Right lung (tissue), 5 donors: ENCODE results near the gene SLC8B1. TPM values are rescaled to one million over a fixed set of nuclear protein-coding genes. Genes with fewer than 3 reads are reported as not detected.
"Not testable (repeated sequence)": the region's sequence is repeated elsewhere in the genome, so short reads cannot be mapped to it uniquely, and the experiment has no call there.

Experiments used
- DNase-seq, 2 donors: peaks; one replicate each; pipeline ENCODE4 v3.0.0-alpha.2; 2013
- polyA plus RNA-seq, 5 donors: library from polyadenylated mRNA; unstranded; fragments of 120-200 nt; gene quantifications; one replicate each; pipeline versions ENCODE4 v1.2.1 to v1.2.3, GENCODE V29; 2013; ENCODE audit warnings: inconsistent platforms in 1 of 5, low replicate concordance in 1 of 5; ENCODE audit not compliant: insufficient read length in 5 of 5, insufficient read depth in 1 of 5

Gene SLC8B1
- polyA plus RNA-seq, 5 donors = 10.5 to 16.8 (median 14.5) TPM

DNA sequence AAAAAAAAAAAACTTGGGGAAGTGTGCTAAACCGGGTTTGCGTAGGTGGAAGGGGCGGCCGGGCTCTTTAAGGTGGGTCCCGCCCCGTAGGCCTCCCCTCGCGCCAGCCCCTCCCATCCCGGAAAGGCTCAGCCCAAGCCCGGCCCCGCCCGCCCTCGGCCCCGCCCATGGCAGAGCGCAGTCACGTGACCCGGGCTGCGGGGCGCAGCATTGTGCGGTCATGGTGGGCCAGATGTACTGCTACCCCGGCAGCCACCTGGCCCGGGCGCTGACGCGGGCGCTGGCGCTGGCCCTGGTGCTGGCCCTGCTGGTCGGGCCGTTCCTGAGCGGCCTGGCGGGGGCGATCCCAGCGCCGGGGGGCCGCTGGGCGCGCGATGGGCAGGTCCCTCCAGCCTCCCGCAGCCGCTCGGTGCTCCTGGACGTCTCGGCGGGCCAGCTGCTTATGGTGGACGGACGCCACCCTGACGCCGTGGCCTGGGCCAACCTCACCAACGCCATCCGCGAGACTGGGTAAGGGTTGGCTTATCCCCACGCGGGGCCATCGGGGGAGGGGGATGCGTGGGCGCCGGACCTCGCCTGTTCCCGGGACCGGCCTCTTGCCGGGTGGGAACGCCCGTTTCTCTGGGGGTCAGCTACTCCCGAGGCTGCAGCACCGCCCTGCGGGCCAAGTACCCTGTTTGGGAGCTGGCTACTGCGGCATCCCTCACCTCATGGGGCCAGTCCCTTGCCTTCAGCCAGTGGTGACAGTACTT is 23.6 kb upstream of the SLC8B1 start, which contains the start of gene PLBD2:
Gene PLBD2 (plus strand): TSS at position 207 of the 752 bp plus-strand sequence. CDS start 14 bp downstream, at position 221.
- DNase-seq = peak; percentile 92 to 94

DNA sequence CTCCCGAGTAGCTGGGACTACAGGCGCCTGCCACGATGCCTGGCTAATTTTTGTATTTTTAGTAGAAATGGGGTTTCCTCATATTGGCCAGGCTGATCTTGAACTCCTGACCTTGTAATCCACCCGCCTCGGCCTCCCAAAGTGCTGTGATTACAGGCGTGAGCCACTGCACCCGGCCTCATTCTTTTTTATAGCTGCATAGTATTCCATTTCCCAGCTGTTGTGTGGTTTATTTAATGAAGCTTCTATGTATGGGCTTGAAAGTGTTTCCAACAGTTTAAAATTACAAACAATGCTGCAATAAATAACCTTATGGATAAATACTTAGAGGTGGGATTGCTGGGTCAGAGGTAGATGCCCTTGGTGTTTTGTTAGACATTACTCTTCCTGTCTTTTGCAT is 19.3 kb upstream of the SLC8B1 start:
- DNase-seq = not testable (repeated sequence)

GRCh38 chr12:113351089-113351488 is 16.2 kb upstream of the SLC8B1 start:
- DNase-seq = no peak

DNA sequence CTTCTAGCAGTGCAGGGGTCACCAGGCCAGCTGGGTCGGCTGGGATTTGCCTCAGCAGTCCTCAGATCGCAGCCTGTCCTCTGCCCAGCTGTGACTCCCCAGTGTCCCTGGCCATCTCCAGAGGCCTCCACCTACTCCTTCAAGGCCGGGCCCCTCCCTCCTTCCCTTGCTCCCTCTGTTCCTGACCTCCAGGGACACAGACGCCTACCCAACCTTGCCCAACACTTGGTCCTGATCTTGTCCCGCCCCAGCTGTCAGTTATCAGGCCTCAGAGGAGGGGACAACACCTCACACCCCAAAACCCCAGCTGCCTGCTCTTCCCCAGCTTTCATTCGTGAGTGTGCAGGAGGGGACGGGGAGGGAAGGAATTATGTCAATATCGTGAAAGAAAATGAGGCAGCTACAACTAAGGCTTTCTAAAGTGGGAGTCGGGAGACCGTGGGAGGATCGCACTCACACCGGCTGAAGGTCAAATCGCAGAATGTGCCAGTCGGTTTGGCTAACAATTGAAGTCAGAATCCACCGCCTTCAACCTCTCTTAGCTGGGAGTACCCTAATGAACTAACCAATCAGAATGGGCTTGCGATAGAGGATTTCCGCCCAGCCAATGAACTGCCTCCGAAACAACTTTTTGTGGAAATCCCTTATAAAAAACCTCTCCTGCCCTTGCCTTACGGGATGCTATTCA is 14.1 kb upstream of the SLC8B1 start:
- DNase-seq = no peak

- no peak for DNase-seq
Observed at GRCh38 chr12:113347892-113348291, 13.0 kb upstream of the SLC8B1 start.

DNA sequence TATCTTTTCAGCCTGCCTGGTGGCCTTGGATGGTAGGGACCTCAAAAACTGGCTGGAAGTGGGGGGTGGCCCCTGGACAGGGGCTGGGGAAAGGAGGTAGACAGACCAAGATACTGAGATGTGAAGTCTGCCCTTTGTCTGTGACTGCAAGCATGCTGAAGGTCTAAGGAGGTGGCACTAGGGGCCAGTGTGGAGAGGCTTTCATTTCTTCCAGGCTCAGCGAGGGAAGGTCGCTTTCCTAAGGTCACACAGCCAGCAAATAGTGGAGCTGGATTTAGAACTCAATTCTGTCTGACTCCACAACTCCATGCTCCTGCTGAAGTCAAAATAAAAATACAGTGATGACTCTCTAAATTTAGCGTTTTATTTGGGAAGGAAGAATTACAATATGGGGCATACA is 12.2 kb upstream of the SLC8B1 start:
- no peak for DNase-seq

DNA sequence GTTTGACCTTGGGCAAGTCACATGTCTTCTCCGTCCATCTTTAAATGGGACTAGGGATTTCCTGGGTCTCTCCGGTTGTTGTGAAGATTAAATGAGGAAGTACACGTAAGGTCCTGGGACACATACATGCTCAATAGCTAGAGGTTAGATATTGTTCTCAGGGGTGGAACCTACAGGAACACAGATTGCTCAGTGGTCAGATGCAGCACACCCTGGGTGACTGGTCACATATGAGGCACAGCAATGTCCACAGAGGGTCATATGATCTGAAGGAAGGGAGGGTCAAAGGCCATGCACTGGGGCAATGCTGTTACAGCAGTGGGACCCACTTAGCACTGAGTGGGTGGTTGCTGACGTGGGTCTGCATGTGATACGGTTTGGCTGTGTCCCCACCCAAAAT is 11.4 kb upstream of the SLC8B1 start:
- DNase-seq = no peak

DNA sequence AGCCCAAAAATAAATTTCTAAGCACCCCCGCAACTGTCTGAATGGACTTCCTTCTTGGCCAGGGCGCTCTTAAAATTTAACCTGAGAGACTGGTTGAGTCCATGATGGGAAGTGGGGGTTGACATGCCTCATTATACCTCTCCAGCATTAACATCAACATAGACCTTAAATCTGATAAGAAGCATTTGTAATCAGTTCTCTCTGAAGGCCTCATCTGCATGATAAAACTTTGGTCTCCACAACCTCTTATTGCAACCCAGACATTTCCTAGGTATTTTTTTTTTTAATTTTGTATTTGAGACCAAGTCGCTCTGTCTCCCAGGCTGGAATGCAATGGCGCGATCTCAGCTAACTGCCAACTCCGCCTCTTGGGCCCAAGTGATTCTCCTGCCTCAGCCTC is 10.4 kb upstream of the SLC8B1 start:
- no peak for DNase-seq

DNA sequence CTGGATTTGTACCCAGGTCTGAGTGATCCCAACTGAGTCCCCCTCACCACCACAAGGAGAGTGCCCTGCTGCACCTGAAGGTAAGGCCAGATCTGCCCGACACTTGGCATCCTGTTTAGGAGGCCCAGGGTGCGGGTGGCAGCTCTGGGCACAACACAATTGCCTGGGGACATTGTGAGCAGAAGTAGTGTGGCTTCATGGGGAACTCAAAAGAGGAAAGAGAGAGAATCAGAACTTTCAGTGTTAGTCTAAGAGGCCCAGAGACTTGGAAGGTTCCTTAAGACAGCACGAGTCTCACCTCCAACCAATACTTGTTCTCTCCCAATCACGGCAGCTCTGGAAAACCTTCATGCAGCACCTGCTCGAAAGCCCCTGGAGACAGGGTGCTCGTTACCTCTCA is 6.6 kb upstream of the SLC8B1 start:
- DNase-seq = no peak

GRCh38 chr12:113340061-113340460 is 5.2 kb upstream of the SLC8B1 start:
- no peak for DNase-seq

- DNase-seq = no peak
Observed at GRCh38 chr12:113339540-113339939, 4.6 kb upstream of the SLC8B1 start.

GRCh38 chr12:113333877-113334785 is 778 bp downstream of the SLC8B1 start:
- no peak for DNase-seq

DNA sequence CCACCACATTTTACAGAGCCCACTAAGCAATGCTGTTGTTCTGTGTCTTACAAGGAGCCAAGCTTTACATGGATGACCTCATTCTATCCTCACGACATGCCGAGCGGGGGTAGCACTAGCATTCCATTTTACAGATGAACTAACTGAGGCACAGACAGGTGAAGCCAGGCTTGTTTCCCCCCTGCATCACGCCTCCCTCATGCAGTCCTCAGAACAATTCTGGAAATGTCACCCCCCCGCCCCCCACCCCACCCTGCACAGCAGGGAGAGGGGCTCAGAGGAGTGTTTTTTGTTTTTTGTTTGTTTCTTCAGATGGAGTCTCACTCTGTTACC is 1.5 kb downstream of the SLC8B1 start:
- no peak for DNase-seq

DNA sequence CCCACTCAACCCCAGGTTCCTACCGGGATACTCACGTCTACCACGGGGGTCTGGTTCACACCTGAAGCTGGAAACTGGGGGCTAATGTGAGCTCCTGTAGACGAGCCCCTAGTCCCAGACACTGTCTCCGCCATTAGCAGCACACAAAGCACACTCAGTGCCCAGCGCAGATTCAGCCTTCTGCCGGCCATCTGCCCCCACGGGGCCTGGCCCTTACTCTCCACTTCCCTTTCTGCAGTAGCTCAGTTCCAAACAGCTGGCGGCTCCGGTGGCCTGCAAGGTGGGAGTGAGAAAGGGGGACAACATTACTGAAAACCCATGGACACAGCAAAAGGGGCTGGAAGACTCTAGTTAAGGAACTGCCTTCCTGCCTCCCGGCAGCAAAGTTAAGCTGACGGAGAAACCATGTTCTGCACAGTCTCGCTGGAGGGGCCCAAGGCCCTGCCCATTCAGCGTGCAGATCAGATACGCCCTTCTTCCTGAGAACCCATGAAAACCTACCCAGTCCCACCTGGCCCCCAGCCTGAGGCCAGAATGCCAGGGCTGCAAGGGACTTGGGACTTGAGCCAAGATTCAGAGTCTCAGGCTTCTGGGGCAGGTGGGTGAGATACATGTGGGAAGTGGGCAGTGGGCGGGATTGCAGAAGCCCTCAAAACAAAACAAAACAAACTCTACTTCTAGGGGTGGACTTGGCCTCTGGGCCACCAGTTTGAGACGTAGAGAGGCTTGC is 2.1 kb downstream of the SLC8B1 start:
- DNase-seq = no peak

GRCh38 chr12:113330505-113330904 is 4.4 kb downstream of the SLC8B1 start:
- no peak for DNase-seq

DNA sequence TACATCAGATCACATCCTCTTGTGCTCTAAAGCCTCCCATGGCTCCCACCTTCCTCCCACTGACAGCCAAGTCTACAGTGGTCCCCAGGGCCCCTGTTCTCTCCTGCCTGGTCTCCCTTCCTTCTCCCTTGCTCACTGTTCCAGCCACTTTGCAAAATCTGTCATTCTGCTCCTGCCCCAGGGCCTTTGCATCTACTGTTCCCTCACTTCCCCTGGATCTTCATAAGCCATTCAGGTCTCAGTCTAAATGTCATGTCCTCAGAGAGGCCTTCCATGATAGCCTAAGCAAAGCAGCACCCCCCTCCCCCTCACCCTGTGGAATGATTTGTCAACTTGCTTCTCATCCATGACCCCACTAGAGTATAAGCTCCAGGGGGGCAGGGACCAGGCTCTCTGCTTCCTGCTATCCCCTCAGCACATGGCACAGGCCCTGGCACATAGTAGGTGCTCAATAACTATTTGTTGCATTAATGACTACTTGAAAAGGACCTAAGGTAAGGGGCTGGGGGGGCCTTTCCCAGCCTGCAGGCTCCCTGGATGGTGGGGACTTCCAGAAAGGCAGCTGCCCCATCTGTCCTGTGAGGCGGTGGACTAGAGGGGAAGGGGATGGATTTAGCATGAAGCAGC is 5.0 kb downstream of the SLC8B1 start:
- DNase-seq = no peak

DNA sequence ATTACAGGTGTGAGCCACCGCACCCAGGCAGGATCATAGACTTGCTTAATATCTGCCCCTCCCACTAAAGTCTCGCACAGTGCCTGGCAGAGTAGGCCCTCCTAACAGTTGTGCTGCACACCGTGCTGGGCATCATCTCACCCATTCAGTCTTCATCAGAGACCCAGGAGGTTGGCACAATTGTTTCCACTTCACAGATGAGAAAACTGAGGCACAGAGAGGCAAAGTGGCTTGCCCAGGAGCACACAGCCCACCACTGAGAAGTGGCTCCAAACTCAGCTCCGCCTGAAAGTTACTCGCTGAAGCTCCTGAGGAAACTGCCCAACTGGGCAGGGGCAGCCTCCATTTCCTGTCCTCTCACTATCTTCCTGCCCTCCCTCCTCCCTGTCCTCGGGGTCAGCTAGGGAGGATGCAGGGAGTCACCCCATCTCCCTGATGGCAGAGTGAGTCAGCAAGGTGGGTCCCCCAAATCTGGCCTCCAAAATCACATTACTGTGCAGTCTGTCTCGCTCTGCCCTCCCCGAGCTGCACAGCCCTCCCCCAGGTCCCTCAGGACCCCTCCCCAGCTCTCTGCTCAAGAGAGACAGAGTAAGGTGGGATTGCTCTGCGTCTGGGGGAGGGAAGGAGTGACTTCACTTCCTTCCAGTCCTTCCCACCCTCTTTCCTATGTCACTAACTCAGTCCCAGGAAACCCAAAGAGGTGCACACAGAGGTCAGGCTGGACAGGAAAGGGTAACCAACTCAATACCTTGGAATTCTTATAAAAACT is 5.7 kb downstream of the SLC8B1 start:
- DNase-seq = no peak

DNA sequence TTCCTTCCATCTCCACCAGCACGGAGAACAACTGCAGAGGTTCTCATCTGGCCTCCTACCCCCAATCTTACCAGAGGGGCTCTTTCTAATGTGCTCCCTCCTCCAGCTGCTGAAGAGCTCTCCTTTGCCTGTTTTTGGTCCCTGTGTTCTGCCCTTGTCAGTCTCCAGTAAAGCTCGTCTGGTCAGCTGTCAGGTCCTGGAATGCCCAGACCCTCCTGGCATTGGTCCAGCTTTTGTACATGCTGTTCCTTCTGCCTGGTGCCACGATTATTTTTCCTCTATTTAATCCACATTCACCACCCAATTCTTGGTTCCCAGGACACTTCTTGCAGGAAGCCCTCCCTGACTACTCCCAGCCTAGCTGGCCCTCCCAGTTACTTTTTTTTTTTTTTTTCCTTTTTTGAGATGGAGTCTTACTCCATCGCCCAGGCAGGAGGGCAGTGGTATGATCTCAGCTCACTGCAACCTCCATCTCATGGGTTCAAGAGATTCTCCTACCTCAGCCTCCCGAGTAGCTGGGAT is 6.5 kb downstream of the SLC8B1 start:
- no peak for DNase-seq

GRCh38 chr12:113326775-113327395 is 8.0 kb downstream of the SLC8B1 start:
- DNase-seq = no peak

DNA sequence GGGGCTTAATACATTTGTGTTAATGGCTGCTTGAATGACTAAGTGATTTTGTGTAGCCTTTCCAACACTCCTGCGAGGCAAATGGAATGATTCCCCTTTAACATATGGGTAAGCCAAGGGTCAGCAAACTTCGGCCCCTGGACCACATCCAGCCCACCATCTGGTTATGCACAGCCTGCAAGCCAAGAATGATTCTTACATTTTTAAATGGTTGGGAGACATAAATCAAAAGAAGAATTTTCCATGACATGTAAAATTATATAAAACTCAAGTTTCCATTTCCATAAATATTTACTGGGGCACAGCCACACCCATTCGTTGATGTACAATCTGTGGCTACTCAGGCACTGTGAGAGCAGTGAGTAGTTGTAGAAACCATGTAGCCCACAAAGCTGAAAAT is 9.0 kb downstream of the SLC8B1 start:
- peak; percentile 50 to 57 for DNase-seq
